PFSK-1 (cell line): ENCODE results near the gene GPC4.

Source experiments
- FOXP2 ChIP-seq: optimal IDR thresholded peaks from 2 replicates; pipeline ENCODE3; 2011; ENCODE audit warnings: borderline replicate concordance, control low read depth, inconsistent platforms; ENCODE audit not compliant: insufficient read depth; ENCODE audit errors: extremely low read length, extremely low read depth
- POLR2AphosphoS5 ChIP-seq: IDR thresholded peaks from 2 replicates; pipeline ENCODE4 v1.6.1; 2012; ENCODE audit warnings: low read depth, mild to moderate bottlenecking, control low read depth, low read length, moderate library complexity
- REST ChIP-seq, 2 experiments: IDR thresholded peaks; 2 replicates each; pipeline versions ENCODE4 v1.6.1 to v1.8.0; 2011 to 2012; ENCODE audit warnings: low read depth in 2 of 2, low read length in 2 of 2, control low read depth in 1 of 2, inconsistent platforms in 1 of 2, mild to moderate bottlenecking in 1 of 2, moderate library complexity in 1 of 2; ENCODE audit not compliant: insufficient read depth in 1 of 2
- SIN3A ChIP-seq: IDR thresholded peaks from 2 replicates; pipeline ENCODE4 v1.6.1; 2012; ENCODE audit warnings: mild to moderate bottlenecking, low read length, moderate library complexity, borderline replicate concordance; ENCODE audit not compliant: insufficient read depth
- TAF1 ChIP-seq: IDR thresholded peaks from 2 replicates; pipeline ENCODE4 v1.6.1; 2012; ENCODE audit warnings: low read length, control low read depth, borderline replicate concordance; ENCODE audit not compliant: insufficient read depth

GRCh38 chrX:133300591-133300990 is 114.7 kb downstream of the GPC4 start:
- no peak for TF ChIP-seq SIN3A
- no peak for TF ChIP-seq POLR2AphosphoS5
- no peak for TF ChIP-seq REST (IDR thresholded peaks at IDR 0.05; ENCODE audit: insufficient read depth in 1 of 2, low read depth in 2 of 2, low read length in 2 of 2)
- TF ChIP-seq TAF1, result no peak
- no peak for TF ChIP-seq FOXP2
